ENCODE data around the gene S100PBP.

- TF ChIP-seq, protein P1, sequence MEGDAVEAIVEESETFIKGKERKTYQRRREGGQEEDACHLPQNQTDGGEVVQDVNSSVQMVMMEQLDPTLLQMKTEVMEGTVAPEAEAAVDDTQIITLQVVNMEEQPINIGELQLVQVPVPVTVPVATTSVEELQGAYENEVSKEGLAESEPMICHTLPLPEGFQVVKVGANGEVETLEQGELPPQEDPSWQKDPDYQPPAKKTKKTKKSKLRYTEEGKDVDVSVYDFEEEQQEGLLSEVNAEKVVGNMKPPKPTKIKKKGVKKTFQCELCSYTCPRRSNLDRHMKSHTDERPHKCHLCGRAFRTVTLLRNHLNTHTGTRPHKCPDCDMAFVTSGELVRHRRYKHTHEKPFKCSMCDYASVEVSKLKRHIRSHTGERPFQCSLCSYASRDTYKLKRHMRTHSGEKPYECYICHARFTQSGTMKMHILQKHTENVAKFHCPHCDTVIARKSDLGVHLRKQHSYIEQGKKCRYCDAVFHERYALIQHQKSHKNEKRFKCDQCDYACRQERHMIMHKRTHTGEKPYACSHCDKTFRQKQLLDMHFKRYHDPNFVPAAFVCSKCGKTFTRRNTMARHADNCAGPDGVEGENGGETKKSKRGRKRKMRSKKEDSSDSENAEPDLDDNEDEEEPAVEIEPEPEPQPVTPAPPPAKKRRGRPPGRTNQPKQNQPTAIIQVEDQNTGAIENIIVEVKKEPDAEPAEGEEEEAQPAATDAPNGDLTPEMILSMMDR (IDR thresholded peaks at IDR 0.05) = no peak
- no peak for TF ChIP-seq POLR2A (IDR thresholded peaks at IDR 0.05)
- TF ChIP-seq POLR2AphosphoS5 (IDR thresholded peaks at IDR 0.05) = no peak
Measured at GRCh38 chr1:32891241-32891570, 73.8 kb downstream of the S100PBP start.
